Fibroblast of pulmonary artery (primary cell): ENCODE results near the gene ACOT7.

ENCODE experiments used
- DNase-seq: peaks from one replicate; pipeline ENCODE4 v3.0.0-alpha.2; 2010; ENCODE audit warnings: low read depth
- H3K4me3 ChIP-seq: replicated peaks from 2 replicates; pipeline ENCODE4 v1.5.1; 2011; ENCODE audit warnings: low read depth, mild to moderate bottlenecking, control low read depth, low read length, moderate library complexity
- TF ChIP-seq, protein P1 (sequence below): IDR thresholded peaks from 2 replicates; pipeline ENCODE4 v1.5.1; 2011; ENCODE audit warnings: mild to moderate bottlenecking, control low read depth, low read length, inconsistent platforms; ENCODE audit errors: missing control alignments

Gene ACOT7

DNA sequence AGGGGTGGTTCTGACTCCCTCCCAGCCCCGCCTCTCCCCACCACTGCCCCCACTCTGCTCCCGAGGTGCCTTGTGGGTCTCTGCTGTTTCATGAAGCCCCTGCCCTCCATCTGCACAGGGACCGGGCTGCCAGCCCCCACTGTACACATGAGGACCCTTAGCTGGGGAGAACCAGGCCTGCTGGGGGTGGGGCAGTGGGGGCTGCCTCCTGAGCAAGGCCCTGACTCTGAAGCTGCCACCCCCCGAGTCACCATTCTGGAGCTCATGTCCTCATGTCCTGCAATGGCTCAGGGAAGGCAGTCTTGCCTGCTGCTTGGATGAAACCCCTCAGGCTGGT, 141.2 kb downstream of the ACOT7 start:
- no peak for DNase-seq
- H3K4me3 ChIP-seq: no peak overlapping the region
- TF ChIP-seq, protein P1, sequence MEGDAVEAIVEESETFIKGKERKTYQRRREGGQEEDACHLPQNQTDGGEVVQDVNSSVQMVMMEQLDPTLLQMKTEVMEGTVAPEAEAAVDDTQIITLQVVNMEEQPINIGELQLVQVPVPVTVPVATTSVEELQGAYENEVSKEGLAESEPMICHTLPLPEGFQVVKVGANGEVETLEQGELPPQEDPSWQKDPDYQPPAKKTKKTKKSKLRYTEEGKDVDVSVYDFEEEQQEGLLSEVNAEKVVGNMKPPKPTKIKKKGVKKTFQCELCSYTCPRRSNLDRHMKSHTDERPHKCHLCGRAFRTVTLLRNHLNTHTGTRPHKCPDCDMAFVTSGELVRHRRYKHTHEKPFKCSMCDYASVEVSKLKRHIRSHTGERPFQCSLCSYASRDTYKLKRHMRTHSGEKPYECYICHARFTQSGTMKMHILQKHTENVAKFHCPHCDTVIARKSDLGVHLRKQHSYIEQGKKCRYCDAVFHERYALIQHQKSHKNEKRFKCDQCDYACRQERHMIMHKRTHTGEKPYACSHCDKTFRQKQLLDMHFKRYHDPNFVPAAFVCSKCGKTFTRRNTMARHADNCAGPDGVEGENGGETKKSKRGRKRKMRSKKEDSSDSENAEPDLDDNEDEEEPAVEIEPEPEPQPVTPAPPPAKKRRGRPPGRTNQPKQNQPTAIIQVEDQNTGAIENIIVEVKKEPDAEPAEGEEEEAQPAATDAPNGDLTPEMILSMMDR: no peak

DNA sequence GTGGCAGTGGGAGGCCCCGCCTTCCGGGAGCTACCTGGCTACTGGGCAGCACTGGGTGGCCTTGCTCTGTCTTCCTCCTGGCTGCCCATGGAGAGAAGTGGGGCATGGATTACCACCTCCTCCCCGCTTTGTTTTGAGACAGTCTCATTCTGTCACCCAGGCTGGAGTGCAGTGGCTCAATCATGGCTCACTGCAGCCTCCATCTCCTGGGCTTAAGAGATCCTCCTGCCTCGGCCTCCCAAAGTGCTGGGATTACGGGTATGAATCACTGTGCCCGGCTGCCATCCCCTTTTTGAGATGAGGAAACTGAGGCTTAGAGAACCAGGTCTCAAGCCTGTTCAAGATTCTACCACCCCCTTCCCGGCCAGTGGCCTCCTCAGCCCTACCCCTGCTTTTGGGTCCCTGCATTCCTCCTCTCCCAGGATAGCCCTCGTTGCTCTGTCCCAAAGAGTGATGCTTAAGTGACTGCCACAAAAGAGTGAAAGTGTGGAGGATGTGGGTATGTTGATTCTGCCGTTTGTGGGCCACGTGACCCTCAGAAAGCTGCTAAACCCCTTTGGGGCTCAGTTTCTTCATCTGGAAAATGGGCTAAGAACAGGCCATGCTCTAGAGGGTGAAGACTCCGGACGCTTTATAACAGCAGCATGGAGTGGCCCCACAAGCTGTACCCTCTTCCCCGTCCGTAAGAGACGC, 141.7 kb downstream of the ACOT7 start:
- no peak for DNase-seq
- TF ChIP-seq, protein P1: no peak

DNA sequence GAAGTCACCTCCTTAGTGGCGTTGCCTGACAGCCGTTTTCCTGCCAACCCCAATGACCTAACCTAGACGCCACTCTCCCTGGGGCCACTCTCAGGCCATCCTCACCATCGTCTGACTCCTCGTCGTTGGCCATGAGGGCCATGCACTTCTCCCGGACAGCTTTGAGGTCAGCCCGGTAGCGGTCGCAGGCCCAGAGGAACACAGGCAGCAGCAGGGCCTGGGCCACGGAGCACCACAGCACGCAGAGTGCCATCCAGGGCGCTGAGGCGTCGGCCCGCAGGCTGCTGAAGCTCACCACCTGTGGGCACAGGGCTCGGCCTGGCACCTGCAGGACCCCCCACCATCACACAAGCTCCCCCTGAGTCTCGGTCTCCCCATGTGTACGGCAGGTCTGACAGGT, 142.3 kb downstream of the ACOT7 start:
- H3K4me3 ChIP-seq: no peak overlapping the region
- no peak for DNase-seq
- TF ChIP-seq, protein P1: no peak

More for the DNA sequence above, 141.7 kb downstream of the ACOT7 start:
- H3K4me3 ChIP-seq: no peak overlapping the region

DNA sequence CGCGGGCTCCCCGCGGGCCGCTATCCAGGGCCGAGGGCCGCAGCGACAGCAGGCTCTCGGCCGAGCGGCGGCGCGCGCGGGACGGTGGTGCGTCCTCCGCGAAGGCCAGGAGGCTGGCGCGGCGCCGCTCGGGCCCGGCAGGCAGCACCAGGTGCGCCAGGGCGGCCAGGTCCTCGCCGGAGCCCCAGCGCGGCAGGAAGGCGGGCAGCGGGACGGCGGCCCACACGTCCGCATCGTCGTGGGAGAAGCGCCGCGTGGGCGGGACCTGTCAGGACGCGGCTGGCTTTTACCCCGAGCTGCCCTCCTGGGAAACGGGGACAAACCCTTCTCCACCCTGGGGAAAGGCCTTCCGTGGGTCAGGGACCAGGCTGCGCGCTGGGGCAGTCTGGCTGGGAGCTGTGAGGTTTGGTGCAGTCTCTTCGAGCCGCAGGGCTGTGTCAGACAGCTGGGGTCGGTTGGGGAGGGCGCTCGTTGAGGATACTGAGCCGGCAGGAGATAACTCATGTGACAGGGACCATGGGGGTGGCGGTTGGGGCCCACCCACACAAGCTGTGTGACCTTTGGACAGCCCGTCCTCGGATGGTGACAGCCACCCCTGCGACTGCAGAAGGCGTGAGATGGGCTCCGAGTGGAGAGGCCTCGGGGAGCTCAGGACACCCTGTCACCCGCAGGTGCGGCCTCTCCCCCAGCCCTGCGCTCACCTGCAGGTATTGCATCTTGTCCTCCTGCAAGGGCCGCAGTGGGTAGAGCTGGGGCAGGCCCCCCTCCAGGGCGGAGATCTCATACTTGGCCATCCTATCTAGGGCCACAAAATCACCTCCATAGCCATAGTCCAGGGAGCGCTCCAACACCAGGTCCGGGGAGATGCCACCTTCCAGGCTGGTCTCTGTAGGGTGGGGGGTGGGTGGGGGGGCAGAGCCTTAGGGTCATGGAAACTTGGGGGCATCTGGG, 143.6 kb downstream of the ACOT7 start:
- TF ChIP-seq, protein P1: no peak
- no peak overlapping the region for H3K4me3 ChIP-seq
- no peak for DNase-seq

DNA sequence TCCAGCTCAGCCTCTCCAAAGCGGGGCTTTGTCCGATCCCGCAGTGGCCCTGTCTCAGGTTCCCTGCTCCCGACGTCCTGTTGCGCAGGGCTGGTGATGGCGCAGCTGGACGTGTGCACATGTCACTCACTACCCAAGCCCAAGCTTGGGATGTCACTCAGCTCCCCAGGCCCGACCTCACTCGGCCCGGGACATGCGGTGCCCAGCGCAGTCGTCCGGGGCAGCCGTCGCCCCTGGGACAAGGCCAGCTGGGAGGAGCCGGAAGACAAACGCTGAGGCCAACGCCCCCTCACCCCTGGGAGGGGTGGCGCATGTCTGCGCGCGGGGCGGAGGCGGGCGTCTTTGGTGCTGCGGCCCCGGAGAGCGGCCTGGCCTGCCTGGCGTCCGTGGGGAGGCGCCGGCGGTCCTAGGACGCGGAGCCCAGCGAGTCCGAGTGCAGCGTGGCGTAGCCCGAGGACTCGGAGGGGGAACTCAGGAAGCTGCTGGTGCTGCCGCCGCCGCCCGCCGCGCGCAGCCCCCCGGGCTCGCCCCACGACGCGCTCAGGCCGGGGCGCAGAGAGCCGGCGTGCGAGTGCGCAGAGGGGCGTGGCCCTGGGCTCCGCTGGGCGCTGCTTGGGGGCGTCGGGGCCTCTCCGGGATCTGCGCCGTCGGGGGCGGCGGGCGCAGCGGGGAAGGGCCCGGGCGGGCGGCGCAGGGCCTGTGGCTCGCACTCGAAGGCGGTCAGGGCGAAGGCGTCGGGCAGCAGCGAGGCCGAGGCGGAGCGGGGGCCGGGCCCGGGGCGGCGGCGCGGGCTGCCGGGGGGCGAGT, 144.4 kb downstream of the ACOT7 start:
- H3K4me3 ChIP-seq: no peak overlapping the region
- DNase-seq: no peak
- TF ChIP-seq, protein P1: no peak

DNA sequence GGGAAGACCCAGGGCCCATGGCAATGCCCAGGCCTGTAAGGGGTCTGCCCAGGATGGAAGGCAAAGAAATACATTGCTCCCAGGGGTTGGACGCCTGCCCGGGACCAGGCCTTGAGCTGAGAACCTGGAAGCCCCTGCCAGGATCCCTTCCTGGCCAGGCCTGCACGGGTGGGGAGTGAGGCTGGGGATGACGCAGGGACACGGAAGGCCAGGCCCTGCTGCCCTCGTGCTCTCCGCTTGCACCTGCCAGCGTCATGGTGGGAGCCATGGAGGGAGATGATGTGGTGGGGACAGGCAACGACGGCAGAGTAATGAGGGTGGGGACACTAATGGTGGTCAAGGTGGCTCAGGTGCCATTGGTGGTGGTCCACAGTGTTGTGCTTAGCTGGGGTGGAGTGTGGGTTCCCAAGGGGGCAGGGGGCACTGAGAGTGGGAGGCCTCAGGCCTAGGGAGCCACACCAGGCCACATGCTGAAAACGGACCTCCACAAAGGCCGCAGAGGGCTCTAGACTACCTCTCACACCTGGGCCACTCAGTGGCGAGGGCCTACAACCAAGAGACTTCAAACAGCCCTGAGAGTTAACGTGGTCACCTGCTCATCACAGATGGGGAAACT, 145.3 kb downstream of the ACOT7 start:
- no peak overlapping the region for H3K4me3 ChIP-seq
- TF ChIP-seq, protein P1: no peak
- no peak for DNase-seq
